Prostate gland (tissue), 2 donors: ENCODE measurements around the gene PLOD3.

Experiments
- CTCF ChIP-seq, 4 experiments: fragments of 200-600 bp in 2 of 4; fragments of 450-650 bp in 2 of 4; sonication (generic) in 2 of 4; IDR thresholded peaks; 1 replicate in 3 of 4; 2 replicates in 1 of 4; pipeline ENCODE4 v1.5.1; 2016 to 2019; ENCODE audit warnings: antibody characterized with exemption in 4 of 4, mild to moderate bottlenecking in 2 of 4, moderate library complexity in 2 of 4
- POLR2A ChIP-seq: fragments of 450-650 bp; IDR thresholded peaks from one replicate; pipeline ENCODE4 v1.6.1; 2016; ENCODE audit warnings: antibody characterized with exemption, mild to moderate bottlenecking
- POLR2AphosphoS5 ChIP-seq: sonication (generic); formaldehyde crosslinking; IDR thresholded peaks from one replicate; pipeline ENCODE4 v1.6.1; 2017; ENCODE audit warnings: antibody characterized with exemption

- TF ChIP-seq CTCF (IDR thresholded peaks at IDR 0.05) (no peak), POLR2AphosphoS5 (no peak), POLR2A (no peak)
These were observed 57.4 kb downstream of the PLOD3 start for GRCh38 chr7:101159696-101160674.
